Right atrium auricular region (tissue), 2 donors: Measurements from ENCODE around the gene CLEC4G. TPM values are rescaled to one million over a fixed set of nuclear protein-coding genes. Genes with fewer than 3 reads are reported as not detected.

Experiments used
- DNase-seq: peaks from one replicate; pipeline ENCODE4 v3.0.0-alpha.2; 2019; ENCODE audit warnings: low spot score
- H3K27ac ChIP-seq, 2 donors: fragments of 200-600 bp; sonication (generic); 1 replicate in 1 of 2; 2 replicates in 1 of 2; pipeline ENCODE4 v1.5.1; 2016 to 2019
- H3K27me3 ChIP-seq, 2 donors: fragments of 200-600 bp; sonication (generic); one replicate each; pipeline versions ENCODE4 v1.5.1 to v1.6.0; 2017 to 2019
- H3K36me3 ChIP-seq: fragments of 200-600 bp; sonication (generic); one replicate; pipeline ENCODE4 v1.5.1; 2016
- H3K4me1 ChIP-seq, 2 donors: fragments of 200-600 bp; sonication (generic); one replicate each; pipeline versions ENCODE4 v1.5.1 to v1.6.0; 2017 to 2019
- H3K4me3 ChIP-seq, 2 donors: fragments of 200-600 bp; sonication (generic); 1 replicate in 1 of 2; 2 replicates in 1 of 2; pipeline ENCODE4 v1.5.1; 2017 to 2019; ENCODE audit warnings: mild to moderate bottlenecking in 1 of 2, moderate library complexity in 1 of 2
- H3K9me3 ChIP-seq, 2 donors: fragments of 200-600 bp; sonication (generic); one replicate each; pipeline ENCODE4 v1.5.1; 2019
- total RNA-seq, 2 donors: library from RNA; depleted of rRNA; stranded (reverse); fragments of >200 nt; gene quantifications; one replicate each; pipeline ENCODE4 v1.1.0, GENCODE V29; 2016
- TF ChIP-seq, protein P1 (sequence below), 2 donors: fragments of 200-600 bp; sonication (generic); IDR thresholded peaks; one replicate each; pipeline ENCODE4 v1.5.1; 2019; ENCODE audit warnings: antibody characterized with exemption in 2 of 2

The CLEC4G gene
- total RNA-seq, 2 donors from 2014 or later: 0.55 TPM; not detected in 1

DNA sequence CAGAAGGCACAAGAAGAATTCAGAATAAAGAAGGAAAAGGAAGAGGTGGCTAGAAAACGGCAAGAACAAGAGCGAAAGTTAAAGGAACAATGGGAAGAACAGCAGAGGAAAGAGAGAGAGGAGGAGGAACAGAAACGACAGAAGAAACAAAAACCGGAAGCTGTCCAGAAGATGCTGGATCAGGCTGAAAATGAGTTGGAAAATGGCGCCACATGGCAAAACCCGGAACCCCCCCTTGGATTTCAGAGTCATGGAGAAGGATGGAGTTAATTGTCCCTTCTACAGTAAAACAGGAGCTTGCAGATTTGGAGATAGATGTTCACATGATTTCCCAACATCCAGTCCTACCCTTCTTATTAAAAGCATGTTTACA lies 8.8 kb upstream of the CLEC4G start:
- no peak overlapping the region for H3K4me3 ChIP-seq

DNA sequence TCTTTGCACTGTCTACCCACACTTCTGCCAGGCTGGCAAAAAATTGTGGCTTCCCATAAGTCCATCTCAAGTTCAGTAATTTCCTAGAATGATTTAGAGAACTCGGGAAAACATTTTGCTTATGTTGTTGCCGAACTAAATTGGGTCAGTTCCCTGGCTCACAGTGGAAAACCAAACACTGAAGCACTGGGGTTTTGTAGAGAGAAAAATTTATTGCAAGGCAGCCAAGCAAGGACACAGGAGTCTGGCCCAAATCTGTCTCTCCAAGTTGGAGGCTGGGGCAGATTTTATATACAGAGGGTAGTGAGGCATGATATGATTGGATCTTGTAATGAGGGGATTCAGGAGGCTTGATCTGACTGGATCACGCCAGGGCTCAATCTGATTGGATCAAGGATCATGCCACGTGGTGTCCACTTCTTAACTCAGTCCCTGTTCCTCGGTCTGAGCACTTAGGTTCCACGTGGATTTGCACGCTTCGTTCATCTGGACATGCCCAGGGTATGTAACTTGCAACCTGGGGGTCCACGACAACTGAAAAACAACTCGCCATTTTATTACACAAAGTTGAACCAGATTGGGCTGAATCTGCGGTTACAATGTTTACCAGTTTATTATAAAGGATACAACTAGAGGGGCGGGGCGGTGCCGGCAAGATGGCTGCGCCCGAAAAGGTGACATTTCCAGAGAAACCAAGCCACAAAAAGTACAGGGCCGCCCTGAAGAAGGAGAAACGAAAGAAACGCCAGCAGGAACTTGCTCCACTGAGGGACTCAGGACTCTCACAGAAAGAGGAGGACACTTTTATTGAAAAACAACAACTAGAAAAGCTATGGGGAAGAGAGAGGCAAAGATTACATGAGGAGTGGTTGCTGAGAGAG lies 8.1 kb upstream of the CLEC4G start:
- no peaks in the 10 kb centered on the region for H3K4me1 ChIP-seq
- H3K27ac ChIP-seq: peak overlapping the region in 1 of 2 donors; percentile 2
- no peaks in the 10 kb centered on the region for H3K27me3 ChIP-seq
- TF ChIP-seq, protein P1, sequence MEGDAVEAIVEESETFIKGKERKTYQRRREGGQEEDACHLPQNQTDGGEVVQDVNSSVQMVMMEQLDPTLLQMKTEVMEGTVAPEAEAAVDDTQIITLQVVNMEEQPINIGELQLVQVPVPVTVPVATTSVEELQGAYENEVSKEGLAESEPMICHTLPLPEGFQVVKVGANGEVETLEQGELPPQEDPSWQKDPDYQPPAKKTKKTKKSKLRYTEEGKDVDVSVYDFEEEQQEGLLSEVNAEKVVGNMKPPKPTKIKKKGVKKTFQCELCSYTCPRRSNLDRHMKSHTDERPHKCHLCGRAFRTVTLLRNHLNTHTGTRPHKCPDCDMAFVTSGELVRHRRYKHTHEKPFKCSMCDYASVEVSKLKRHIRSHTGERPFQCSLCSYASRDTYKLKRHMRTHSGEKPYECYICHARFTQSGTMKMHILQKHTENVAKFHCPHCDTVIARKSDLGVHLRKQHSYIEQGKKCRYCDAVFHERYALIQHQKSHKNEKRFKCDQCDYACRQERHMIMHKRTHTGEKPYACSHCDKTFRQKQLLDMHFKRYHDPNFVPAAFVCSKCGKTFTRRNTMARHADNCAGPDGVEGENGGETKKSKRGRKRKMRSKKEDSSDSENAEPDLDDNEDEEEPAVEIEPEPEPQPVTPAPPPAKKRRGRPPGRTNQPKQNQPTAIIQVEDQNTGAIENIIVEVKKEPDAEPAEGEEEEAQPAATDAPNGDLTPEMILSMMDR (IDR thresholded peaks at IDR 0.05): no peak
- DNase-seq: no peak
- H3K4me3 ChIP-seq: no peak overlapping the region
- H3K36me3 ChIP-seq: no peaks in the 10 kb centered on the region
- H3K9me3 ChIP-seq: no peaks in the 10 kb centered on the region

More for the DNA sequence above, 8.8 kb upstream of the CLEC4G start:
- H3K27ac ChIP-seq: peak overlapping the region in 1 of 2 donors; percentile 2
- H3K36me3 ChIP-seq: no peaks in the 10 kb centered on the region
- H3K9me3 ChIP-seq: no peaks in the 10 kb centered on the region
- H3K4me1 ChIP-seq: no peaks in the 10 kb centered on the region
- DNase-seq: no peak
- H3K27me3 ChIP-seq: no peaks in the 10 kb centered on the region
- TF ChIP-seq, protein P1 (IDR thresholded peaks at IDR 0.05): no peak

DNA sequence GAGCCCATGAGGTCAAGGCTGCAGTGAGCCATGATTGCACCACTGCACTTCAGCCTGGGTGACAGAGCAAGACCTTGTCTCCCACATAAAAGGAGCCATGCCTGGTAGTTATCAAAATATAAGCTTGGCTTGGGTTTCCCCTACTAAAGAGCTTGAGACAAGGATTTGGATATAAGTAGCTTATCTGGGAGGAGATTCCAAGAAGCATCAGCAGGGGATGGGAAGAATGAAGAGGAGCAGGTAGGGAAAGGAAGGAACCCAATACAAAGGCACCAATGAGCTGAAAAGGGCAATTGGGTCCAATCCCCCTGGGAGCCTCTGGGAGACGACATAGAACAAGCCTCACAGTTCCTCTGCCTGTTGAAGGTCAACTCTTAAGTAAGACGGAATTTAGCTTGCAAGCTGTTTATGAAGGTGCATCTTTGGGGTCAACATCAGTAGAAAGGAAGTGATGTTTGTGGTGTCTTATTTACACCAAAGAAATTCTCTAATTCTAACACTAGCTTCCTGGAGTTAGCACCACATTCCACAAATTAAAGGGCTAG lies 7.4 kb upstream of the CLEC4G start:
- no peaks in the 10 kb centered on the region for H3K36me3 ChIP-seq
- H3K27me3 ChIP-seq: no peaks in the 10 kb centered on the region
- no peaks in the 10 kb centered on the region for H3K9me3 ChIP-seq
- no peak for DNase-seq
- no peak overlapping the region for H3K27ac ChIP-seq
- no peaks in the 10 kb centered on the region for H3K4me1 ChIP-seq
- TF ChIP-seq, protein P1 (IDR thresholded peaks at IDR 0.05): no peak
- no peak overlapping the region for H3K4me3 ChIP-seq

DNA sequence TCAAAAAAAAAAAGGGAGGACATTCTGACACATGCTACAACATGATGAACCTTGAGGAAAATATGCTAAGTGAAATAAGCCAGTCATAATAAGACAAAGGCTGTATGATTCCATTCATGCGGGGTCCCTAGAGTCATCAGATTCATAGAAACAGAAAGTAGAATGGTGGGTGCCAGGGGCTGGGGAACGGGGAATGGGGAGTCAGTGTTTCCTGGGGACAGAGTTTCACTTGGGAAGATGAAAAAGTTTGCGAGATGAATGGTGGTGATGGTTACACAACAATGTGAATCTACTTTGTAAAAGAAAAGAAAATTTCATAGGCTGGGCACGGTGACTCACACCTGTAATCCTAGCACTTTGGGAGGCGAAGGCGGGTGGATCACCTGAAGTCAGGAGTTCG lies 6.1 kb upstream of the CLEC4G start:
- Histone ChIP-seq H3K4me3 (no peak overlapping the region), H3K4me1 (no peaks in the 10 kb centered on the region), H3K36me3 (no peaks in the 10 kb centered on the region), H3K27ac (no peak overlapping the region), H3K27me3 (no peaks in the 10 kb centered on the region), H3K9me3 (no peaks in the 10 kb centered on the region)
- DNase-seq: no peak
- TF ChIP-seq, protein P1 (IDR thresholded peaks at IDR 0.05): no peak

DNA sequence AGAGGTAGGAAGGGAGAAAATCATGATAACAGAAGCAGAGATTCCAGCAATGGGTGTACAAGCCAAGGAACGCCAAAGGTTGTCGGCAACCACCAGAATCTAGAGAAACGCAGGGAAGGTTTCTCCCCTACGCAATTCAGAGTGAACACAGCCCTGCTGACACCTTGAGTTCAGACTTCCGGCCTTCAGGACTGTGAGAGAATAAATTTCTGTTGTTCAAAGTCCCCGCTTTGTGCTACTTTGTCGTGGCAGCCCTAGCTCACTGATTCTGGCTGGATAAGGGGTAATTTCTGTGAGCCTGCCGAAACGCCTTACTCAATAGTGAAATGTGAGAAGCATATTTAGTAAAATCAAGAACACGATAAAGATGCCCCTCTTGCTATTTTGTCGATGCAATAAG lies 5.3 kb upstream of the CLEC4G start:
- no peak for DNase-seq
- H3K27me3 ChIP-seq: peaks cover 0 to 3% of the 10 kb centered on the region in 2 donors
- no peaks in the 10 kb centered on the region for H3K4me1 ChIP-seq
- no peak overlapping the region for H3K4me3 ChIP-seq
- TF ChIP-seq, protein P1 (IDR thresholded peaks at IDR 0.05): no peak
- no peak overlapping the region for H3K27ac ChIP-seq
- H3K36me3 ChIP-seq: no peaks in the 10 kb centered on the region
- H3K9me3 ChIP-seq: no peaks in the 10 kb centered on the region
